SK-N-SH treated with all-trans-retinoic acid at 6 μM for 48 hours (cell line): ENCODE data around the gene PLCB1.

Experiments
- ATAC-seq: fragments of 200-7000 bp; cut with Tn5 transposase; 3 replicates; pipeline ENCODE4 v1.9.1; 2020; ENCODE audit warnings: mild to moderate bottlenecking, moderate library complexity
- ARNTL ChIP-seq: fragments of 450-650 bp; formaldehyde crosslinking; IDR thresholded peaks from 2 replicates; pipeline ENCODE4 v1.5.0; 2020; ENCODE audit warnings: low read depth, mild to moderate bottlenecking, moderate library complexity, borderline replicate concordance
- BACH2 ChIP-seq: fragments of 250-450 bp; sonication (Bioruptor Pico); IDR thresholded peaks from 2 replicates; pipeline ENCODE4 v1.9.0; 2021; ENCODE audit warnings: mild to moderate bottlenecking, borderline replicate concordance
- CSDC2 ChIP-seq: fragments of 250-450 bp; sonication (Bioruptor Pico); IDR thresholded peaks from 2 replicates; pipeline ENCODE4 v1.5.0; 2020; ENCODE audit warnings: mild to moderate bottlenecking, moderate library complexity
- ESRRG ChIP-seq: fragments of 250-450 bp; sonication (Bioruptor Pico); IDR thresholded peaks from 2 replicates; pipeline ENCODE4 v1.6.1; 2021; ENCODE audit warnings: mild to moderate bottlenecking
- GLIS3 ChIP-seq: fragments of 250-450 bp; sonication (Bioruptor Pico); IDR thresholded peaks from 2 replicates; pipeline ENCODE4 v1.5.0; 2020; ENCODE audit warnings: mild to moderate bottlenecking, moderate library complexity
- ISL1 ChIP-seq: fragments of 250-450 bp; sonication (Bioruptor Pico); IDR thresholded peaks from 2 replicates; pipeline ENCODE4 v2.1.2; 2022; ENCODE audit warnings: mild to moderate bottlenecking, moderate library complexity
- OSR1 ChIP-seq: fragments of 250-450 bp; sonication (Bioruptor Pico); IDR thresholded peaks from 2 replicates; pipeline ENCODE4 v1.8.0; 2022; ENCODE audit warnings: moderate library complexity, mild to moderate bottlenecking, inconsistent platforms
- PPARA ChIP-seq: fragments of 250-450 bp; sonication (Bioruptor Pico); IDR thresholded peaks from 2 replicates; pipeline ENCODE4 v1.5.0; 2020; ENCODE audit warnings: mild to moderate bottlenecking, borderline replicate concordance
- SNAI2 ChIP-seq: fragments of 250-450 bp; sonication (Bioruptor Pico); IDR thresholded peaks from 2 replicates; pipeline ENCODE4 v1.5.0; 2020; ENCODE audit warnings: mild to moderate bottlenecking, moderate library complexity
- TCF4 ChIP-seq: fragments of 250-450 bp; sonication (Bioruptor Pico); IDR thresholded peaks from 2 replicates; pipeline ENCODE4 v1.8.0; 2021; ENCODE audit warnings: mild to moderate bottlenecking, moderate library complexity, borderline replicate concordance
- TOX ChIP-seq: fragments of 250-450 bp; sonication (Bioruptor Pico); IDR thresholded peaks from 2 replicates; pipeline ENCODE4 v1.8.0; 2021; ENCODE audit warnings: mild to moderate bottlenecking, moderate library complexity, borderline replicate concordance
- ZC3H10 ChIP-seq: fragments of 250-450 bp; sonication (Bioruptor Pico); IDR thresholded peaks from 2 replicates; pipeline ENCODE4 v1.5.1; 2021; ENCODE audit warnings: mild to moderate bottlenecking, moderate library complexity
- ZFP3 ChIP-seq: fragments of 250-450 bp; sonication (Bioruptor Pico); IDR thresholded peaks from 2 replicates; pipeline ENCODE4 v1.5.0; 2020; ENCODE audit warnings: mild to moderate bottlenecking, moderate library complexity
- ZFP30 ChIP-seq: fragments of 450-650 bp; formaldehyde crosslinking; IDR thresholded peaks from 2 replicates; pipeline ENCODE4 v1.5.0; 2022; ENCODE audit warnings: mild to moderate bottlenecking, moderate library complexity
- ZNF565 ChIP-seq: fragments of 450-650 bp; formaldehyde crosslinking; conservative IDR thresholded peaks from 2 replicates; pipeline ENCODE4 v1.5.0; 2020; ENCODE audit warnings: low read depth, mild to moderate bottlenecking, moderate library complexity
- ZNF70 ChIP-seq: fragments of 450-650 bp; formaldehyde crosslinking; IDR thresholded peaks from 2 replicates; pipeline ENCODE4 v1.5.0; 2020; ENCODE audit warnings: mild to moderate bottlenecking, moderate library complexity
- ZNF8 ChIP-seq: fragments of 450-650 bp; formaldehyde crosslinking; IDR thresholded peaks from 2 replicates; pipeline ENCODE4 v1.5.0; 2020; ENCODE audit warnings: mild to moderate bottlenecking, moderate library complexity
- TF ChIP-seq, protein P1 (sequence below): fragments of 250-450 bp; sonication (Bioruptor Pico); IDR thresholded peaks from 2 replicates; pipeline ENCODE4 v1.8.0; 2021; ENCODE audit warnings: low read depth, mild to moderate bottlenecking, moderate library complexity, borderline replicate concordance
- TF ChIP-seq, protein P2 (sequence below): fragments of 250-450 bp; sonication (Bioruptor Pico); IDR thresholded peaks from 2 replicates; pipeline ENCODE4 v1.5.0; 2020; ENCODE audit warnings: mild to moderate bottlenecking, moderate library complexity
- TF ChIP-seq, protein P3 (sequence below): fragments of 250-450 bp; sonication (Bioruptor Pico); IDR thresholded peaks from 2 replicates; pipeline ENCODE4 v1.8.0; 2020; ENCODE audit warnings: mild to moderate bottlenecking, moderate library complexity, borderline replicate concordance
- TF ChIP-seq, protein P4 (sequence below): fragments of 250-450 bp; sonication (Bioruptor Pico); IDR thresholded peaks from 2 replicates; pipeline ENCODE4 v1.5.1; 2020; ENCODE audit warnings: low read depth, mild to moderate bottlenecking, moderate library complexity
- TF ChIP-seq, protein P5 (sequence below): fragments of 250-450 bp; sonication (Bioruptor Pico); IDR thresholded peaks from 2 replicates; pipeline ENCODE4 v1.5.1; 2021; ENCODE audit warnings: mild to moderate bottlenecking, moderate library complexity

The PLCB1 gene

DNA sequence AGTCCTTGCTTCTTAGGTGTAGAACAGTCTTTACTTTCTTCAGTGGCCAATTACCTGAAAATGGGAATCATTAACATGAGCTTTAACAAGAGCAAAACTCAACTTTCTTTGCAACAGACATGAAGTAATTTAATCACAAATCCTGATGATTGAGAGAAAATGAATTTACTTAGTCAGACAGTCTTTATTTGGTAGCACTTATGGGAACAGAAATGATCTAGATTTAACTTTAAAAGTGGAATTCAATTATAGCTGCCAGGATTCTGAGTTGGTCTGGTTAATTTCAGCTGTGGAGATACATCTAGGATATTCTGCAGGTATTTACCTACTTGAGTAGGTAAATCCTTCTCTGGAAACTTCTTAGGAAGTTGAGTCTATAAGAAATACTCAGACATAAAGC lies 492.6 kb downstream of the PLCB1 start:
- TF ChIP-seq TCF4 (CRISPR knock-in tag): peak; percentile 56; the same call in 1 of the 2 replicates
- no peak for TF ChIP-seq ZFP3 (CRISPR knock-in tag)
- no peak for TF ChIP-seq TOX (CRISPR knock-in tag)
- TF ChIP-seq ZNF70 (CRISPR knock-in tag): no peak
- TF ChIP-seq BACH2 (CRISPR knock-in tag): no peak
- TF ChIP-seq, protein P1, sequence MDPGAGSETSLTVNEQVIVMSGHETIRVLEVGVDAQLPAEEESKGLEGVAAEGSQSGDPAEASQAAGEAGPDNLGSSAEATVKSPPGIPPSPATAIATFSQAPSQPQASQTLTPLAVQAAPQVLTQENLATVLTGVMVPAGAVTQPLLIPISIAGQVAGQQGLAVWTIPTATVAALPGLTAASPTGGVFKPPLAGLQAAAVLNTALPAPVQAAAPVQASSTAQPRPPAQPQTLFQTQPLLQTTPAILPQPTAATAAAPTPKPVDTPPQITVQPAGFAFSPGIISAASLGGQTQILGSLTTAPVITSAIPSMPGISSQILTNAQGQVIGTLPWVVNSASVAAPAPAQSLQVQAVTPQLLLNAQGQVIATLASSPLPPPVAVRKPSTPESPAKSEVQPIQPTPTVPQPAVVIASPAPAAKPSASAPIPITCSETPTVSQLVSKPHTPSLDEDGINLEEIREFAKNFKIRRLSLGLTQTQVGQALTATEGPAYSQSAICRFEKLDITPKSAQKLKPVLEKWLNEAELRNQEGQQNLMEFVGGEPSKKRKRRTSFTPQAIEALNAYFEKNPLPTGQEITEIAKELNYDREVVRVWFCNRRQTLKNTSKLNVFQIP (CRISPR knock-in tag): no peak
- no peak for TF ChIP-seq ESRRG (CRISPR knock-in tag)
- TF ChIP-seq, protein P2, sequence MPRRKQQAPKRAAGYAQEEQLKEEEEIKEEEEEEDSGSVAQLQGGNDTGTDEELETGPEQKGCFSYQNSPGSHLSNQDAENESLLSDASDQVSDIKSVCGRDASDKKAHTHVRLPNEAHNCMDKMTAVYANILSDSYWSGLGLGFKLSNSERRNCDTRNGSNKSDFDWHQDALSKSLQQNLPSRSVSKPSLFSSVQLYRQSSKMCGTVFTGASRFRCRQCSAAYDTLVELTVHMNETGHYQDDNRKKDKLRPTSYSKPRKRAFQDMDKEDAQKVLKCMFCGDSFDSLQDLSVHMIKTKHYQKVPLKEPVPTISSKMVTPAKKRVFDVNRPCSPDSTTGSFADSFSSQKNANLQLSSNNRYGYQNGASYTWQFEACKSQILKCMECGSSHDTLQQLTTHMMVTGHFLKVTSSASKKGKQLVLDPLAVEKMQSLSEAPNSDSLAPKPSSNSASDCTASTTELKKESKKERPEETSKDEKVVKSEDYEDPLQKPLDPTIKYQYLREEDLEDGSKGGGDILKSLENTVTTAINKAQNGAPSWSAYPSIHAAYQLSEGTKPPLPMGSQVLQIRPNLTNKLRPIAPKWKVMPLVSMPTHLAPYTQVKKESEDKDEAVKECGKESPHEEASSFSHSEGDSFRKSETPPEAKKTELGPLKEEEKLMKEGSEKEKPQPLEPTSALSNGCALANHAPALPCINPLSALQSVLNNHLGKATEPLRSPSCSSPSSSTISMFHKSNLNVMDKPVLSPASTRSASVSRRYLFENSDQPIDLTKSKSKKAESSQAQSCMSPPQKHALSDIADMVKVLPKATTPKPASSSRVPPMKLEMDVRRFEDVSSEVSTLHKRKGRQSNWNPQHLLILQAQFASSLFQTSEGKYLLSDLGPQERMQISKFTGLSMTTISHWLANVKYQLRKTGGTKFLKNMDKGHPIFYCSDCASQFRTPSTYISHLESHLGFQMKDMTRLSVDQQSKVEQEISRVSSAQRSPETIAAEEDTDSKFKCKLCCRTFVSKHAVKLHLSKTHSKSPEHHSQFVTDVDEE (CRISPR knock-in tag): no peak
- no peak for TF ChIP-seq ZFP30 (CRISPR knock-in tag)
- TF ChIP-seq ARNTL (CRISPR knock-in tag): no peak
- TF ChIP-seq ISL1 (CRISPR knock-in tag): peak; percentile 94
- no peak for TF ChIP-seq SNAI2 (CRISPR knock-in tag)
- TF ChIP-seq, protein P3, sequence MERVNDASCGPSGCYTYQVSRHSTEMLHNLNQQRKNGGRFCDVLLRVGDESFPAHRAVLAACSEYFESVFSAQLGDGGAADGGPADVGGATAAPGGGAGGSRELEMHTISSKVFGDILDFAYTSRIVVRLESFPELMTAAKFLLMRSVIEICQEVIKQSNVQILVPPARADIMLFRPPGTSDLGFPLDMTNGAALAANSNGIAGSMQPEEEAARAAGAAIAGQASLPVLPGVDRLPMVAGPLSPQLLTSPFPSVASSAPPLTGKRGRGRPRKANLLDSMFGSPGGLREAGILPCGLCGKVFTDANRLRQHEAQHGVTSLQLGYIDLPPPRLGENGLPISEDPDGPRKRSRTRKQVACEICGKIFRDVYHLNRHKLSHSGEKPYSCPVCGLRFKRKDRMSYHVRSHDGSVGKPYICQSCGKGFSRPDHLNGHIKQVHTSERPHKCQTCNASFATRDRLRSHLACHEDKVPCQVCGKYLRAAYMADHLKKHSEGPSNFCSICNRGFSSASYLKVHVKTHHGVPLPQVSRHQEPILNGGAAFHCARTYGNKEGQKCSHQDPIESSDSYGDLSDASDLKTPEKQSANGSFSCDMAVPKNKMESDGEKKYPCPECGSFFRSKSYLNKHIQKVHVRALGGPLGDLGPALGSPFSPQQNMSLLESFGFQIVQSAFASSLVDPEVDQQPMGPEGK: 0 out of 2 replicates have a peak, but pooled peaks have one; percentile 23
- no peak for TF ChIP-seq ZNF8 (CRISPR knock-in tag)
- TF ChIP-seq CSDC2 (CRISPR knock-in tag): no peak
- TF ChIP-seq, protein P4, sequence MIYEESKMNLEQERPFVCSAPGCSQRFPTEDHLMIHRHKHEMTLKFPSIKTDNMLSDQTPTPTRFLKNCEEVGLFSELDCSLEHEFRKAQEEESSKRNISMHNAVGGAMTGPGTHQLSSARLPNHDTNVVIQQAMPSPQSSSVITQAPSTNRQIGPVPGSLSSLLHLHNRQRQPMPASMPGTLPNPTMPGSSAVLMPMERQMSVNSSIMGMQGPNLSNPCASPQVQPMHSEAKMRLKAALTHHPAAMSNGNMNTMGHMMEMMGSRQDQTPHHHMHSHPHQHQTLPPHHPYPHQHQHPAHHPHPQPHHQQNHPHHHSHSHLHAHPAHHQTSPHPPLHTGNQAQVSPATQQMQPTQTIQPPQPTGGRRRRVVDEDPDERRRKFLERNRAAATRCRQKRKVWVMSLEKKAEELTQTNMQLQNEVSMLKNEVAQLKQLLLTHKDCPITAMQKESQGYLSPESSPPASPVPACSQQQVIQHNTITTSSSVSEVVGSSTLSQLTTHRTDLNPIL: peak; percentile 58; the same call in 1 of the 2 replicates
- TF ChIP-seq, protein P5, sequence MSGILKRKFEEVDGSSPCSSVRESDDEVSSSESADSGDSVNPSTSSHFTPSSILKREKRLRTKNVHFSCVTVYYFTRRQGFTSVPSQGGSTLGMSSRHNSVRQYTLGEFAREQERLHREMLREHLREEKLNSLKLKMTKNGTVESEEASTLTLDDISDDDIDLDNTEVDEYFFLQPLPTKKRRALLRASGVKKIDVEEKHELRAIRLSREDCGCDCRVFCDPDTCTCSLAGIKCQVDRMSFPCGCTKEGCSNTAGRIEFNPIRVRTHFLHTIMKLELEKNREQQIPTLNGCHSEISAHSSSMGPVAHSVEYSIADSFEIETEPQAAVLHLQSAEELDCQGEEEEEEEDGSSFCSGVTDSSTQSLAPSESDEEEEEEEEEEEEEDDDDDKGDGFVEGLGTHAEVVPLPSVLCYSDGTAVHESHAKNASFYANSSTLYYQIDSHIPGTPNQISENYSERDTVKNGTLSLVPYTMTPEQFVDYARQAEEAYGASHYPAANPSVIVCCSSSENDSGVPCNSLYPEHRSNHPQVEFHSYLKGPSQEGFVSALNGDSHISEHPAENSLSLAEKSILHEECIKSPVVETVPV (CRISPR knock-in tag): no peak; the same call in 1 of the 2 replicates
- TF ChIP-seq ZNF565 (CRISPR knock-in tag): no peak
- TF ChIP-seq ZC3H10 (CRISPR knock-in tag): peak; percentile 94; the same call in 1 of the 2 replicates
- no peak for TF ChIP-seq GLIS3 (CRISPR knock-in tag)
- ATAC-seq: peak; percentile 49; the same call in 1 of the 3 replicates

DNA sequence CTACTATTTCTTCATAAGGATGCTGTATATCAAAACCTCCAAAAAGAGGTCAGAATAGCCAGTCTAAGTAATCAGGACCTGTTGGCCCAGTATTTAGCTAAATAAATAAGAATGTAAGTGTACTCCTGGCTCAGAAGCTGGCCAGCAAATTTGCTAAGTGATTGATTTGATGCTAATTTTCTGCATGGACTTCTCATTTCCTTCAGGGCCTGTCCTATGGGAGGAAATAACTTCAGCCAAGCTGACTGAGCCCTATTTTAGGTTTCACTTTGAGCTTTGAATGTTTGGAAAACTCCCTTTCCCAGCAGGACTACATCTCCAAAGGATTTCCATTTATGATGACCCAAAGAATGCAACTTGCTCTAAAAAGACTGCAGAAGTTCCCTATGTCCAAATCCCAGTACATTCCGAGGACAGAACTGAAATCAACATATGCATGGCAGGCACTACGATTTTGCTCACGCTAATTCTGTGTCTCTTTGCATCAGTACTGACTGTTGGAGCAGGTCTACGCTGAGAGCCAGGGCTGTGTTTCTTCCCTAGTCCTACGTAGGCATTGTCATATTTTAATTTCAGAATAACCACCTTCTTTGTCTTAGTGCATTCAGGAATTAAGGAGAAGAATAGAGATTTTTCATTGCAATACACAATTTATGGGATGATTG lies 495.4 kb downstream of the PLCB1 start:
- no peak for ATAC-seq
- TF ChIP-seq CSDC2 (CRISPR knock-in tag) (no peak), ISL1 (CRISPR knock-in tag) (no peak; the same call in 1 of the 2 replicates), TOX (CRISPR knock-in tag) (no peak), BACH2 (CRISPR knock-in tag) (no peak), PPARA (no peak), SNAI2 (CRISPR knock-in tag) (no peak), ESRRG (CRISPR knock-in tag) (no peak), ZNF565 (CRISPR knock-in tag) (no peak), GLIS3 (CRISPR knock-in tag) (no peak), OSR1 (CRISPR knock-in tag) (no peak), ZFP30 (CRISPR knock-in tag) (no peak), ZC3H10 (CRISPR knock-in tag) (no peak), ZNF8 (CRISPR knock-in tag) (no peak), ZFP3 (CRISPR knock-in tag) (no peak)
- TF ChIP-seq, protein P1 (CRISPR knock-in tag): no peak
- TF ChIP-seq, protein P3: no peak
- TF ChIP-seq, protein P4: no peak
